GM18873 (cell line): ENCODE measurements around the gene MYG1.
"Not testable (repeated sequence)": the region's sequence is repeated elsewhere in the genome, so short reads cannot be mapped to it uniquely, and the experiment has no call there.

Experiments
- ATAC-seq: cut with Tn5 transposase; IDR thresholded peaks from one replicate; pipeline ENCODE4 v1.9.1; 2021; ENCODE audit warnings: mild to moderate bottlenecking, moderate library complexity, moderate number of reproducible peaks; ENCODE audit not compliant: unreplicated experiment, low FRiP score

Gene MYG1

GRCh38 chr12:53325511-53326061 is 26.1 kb downstream of the MYG1 start:
- no peak for ATAC-seq

GRCh38 chr12:53326460-53327185 is 27.1 kb downstream of the MYG1 start:
- ATAC-seq, result no peak

- ATAC-seq, result no peak
Observed at GRCh38 chr12:53327435-53328042, 28.0 kb downstream of the MYG1 start.

GRCh38 chr12:53328043-53328435 is 28.5 kb downstream of the MYG1 start:
- ATAC-seq, result no peak

GRCh38 chr12:53330671-53331070 is 31.2 kb downstream of the MYG1 start:
- no peak for ATAC-seq

GRCh38 chr12:53332339-53332738 is 32.8 kb downstream of the MYG1 start:
- ATAC-seq, result not testable (repeated sequence)

- ATAC-seq, result no peak
Observed at GRCh38 chr12:53332744-53333143, 33.2 kb downstream of the MYG1 start.

GRCh38 chr12:53333289-53333688 is 33.8 kb downstream of the MYG1 start:
- no peak for ATAC-seq

- ATAC-seq, result no peak
Observed at GRCh38 chr12:53333845-53334244, 34.4 kb downstream of the MYG1 start.

- no peak for ATAC-seq
Observed at GRCh38 chr12:53334822-53335221, 35.3 kb downstream of the MYG1 start.

GRCh38 chr12:53336181-53336681 is 36.7 kb downstream of the MYG1 start, which contains the start of gene SP7:
Gene SP7 (minus strand): TSS chr12:53336354. CDS start chr12:53335646, 708 bp downstream.
- ATAC-seq, result no peak

- ATAC-seq, result no peak
Observed at GRCh38 chr12:53338017-53338416, 38.5 kb downstream of the MYG1 start.

- no peak for ATAC-seq
Observed at GRCh38 chr12:53338916-53339315, 39.4 kb downstream of the MYG1 start.

GRCh38 chr12:53340398-53340797 is 40.9 kb downstream of the MYG1 start:
- ATAC-seq, result no peak

- ATAC-seq, result no peak
Observed at GRCh38 chr12:53343449-53343848, 44.0 kb downstream of the MYG1 start.

- no peak for ATAC-seq
Observed at GRCh38 chr12:53343969-53344368, 44.5 kb downstream of the MYG1 start.

GRCh38 chr12:53344487-53344823 is 45.0 kb downstream of the MYG1 start:
- ATAC-seq, result no peak

GRCh38 chr12:53344824-53345485 is 45.5 kb downstream of the MYG1 start:
- no peak for ATAC-seq

GRCh38 chr12:53345486-53346188 is 46.1 kb downstream of the MYG1 start:
- ATAC-seq, result no peak

- ATAC-seq, result no peak
Observed at GRCh38 chr12:53346491-53346890, 47.0 kb downstream of the MYG1 start.

GRCh38 chr12:53347905-53348304 is 48.4 kb downstream of the MYG1 start:
- ATAC-seq, result no peak
